Gastroesophageal sphincter (tissue), 3 donors: ENCODE results near the gene COL5A1.

Experiments
- CTCF ChIP-seq, 4 experiments: fragments of 200-600 bp in 2 of 4; fragments of 450-650 bp in 2 of 4; sonication (generic) in 1 of 4; IDR thresholded peaks; one replicate each; pipeline ENCODE4 v1.5.1; 2017 to 2019; ENCODE audit warnings: antibody characterized with exemption in 4 of 4, mild to moderate bottlenecking in 2 of 4, moderate library complexity in 2 of 4
- EP300 ChIP-seq: sonication (generic); formaldehyde crosslinking; IDR thresholded peaks from one replicate; pipeline ENCODE4 v1.6.1; 2017; ENCODE audit warnings: antibody characterized with exemption, mild to moderate bottlenecking

DNA sequence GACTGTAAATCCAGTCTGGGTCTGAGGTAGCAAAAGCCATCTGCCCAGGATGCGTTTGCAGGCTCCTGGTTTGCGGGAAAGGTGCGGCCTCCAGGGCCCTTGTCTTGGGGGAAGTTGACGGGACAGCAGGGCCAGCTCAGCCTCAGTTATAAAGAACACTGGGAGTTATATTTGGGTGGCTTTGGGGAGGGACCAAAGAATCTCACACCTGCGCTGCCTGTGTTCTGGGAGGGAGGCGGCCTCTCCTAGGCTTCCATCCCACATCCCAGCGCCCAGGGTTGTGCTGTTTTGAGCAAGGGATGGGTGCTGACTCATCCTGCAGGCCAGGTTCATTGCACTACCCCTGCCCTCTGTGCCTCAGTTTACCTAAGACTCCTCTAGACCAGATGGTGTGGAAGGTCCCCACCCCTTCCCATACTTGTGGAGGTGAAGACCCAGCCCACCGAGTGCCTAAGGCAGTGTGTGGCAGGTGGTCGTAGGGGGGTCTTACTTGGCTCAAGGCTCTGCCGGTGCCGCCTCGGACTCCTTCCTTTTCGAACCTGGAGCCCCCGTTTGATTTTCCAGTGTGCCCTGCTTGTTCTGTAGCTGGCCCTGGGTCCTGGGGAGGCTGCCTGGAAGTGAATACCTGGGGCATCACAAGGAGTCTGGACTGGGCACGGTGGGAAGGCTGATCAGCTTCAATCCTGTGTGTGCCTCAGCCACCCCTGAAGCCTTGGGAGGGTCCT lies 199.7 kb downstream of the COL5A1 start:
- TF ChIP-seq CTCF (IDR thresholded peaks at IDR 0.05) (no peak), EP300 (no peak)
